Measurements from ENCODE around the gene CFAP97. TPM values are rescaled to one million over a fixed set of nuclear protein-coding genes. Genes with fewer than 3 reads are reported as not detected.

The CFAP97 gene
- total and polyA plus RNA-seq, 9 of the 15 experiments (the other 6 are each of a cell fraction or from before 2014, with no cell fraction given), result 17.3 to 57.8 (median 44.4) TPM

DNA sequence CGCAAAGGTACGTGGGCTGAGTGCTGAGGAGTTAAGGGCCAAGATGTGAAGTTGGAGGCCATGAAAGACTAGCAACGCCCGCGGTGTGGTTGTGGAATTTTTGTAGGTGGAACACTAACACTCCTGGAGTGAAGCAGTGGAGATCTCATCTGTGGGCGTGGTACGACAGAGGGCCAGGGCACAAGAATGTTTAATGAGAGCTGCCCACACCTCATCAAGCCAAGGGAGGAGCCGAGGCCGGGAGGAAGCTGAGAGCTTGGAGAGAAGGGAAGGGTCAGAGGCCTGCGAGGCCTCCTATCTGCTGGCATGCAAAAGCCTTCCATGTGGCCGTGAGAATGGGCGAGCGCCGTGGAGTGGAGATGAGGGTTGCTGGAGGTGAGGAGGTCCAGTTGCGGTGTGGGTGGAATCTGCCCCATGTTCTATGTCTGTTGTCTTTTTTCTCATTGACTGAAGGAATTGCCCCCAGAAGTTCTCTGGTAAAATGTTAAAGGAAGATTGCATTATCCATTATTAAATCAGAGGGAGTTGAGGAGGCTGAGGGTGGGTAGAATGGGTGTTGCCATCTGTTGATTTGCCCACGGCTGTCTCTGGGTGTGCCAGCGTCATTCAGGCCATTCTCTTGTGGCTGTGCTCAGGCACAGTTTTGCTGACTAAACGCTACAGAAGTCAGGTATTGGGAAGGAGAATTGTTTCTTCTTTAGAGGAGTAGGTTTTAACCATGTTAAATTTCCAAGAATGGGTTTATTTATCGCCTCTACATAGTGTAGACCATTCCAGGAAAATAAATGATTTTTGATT, 25.4 kb upstream of the CFAP97 start:
- peaks cover 3% of the 10 kb centered on the region; the same call in 2 of the 3 replicates for H3K79me2 ChIP-seq (ENCODE audit: control insufficient read depth, insufficient read depth, low read length)
- 72% methylated on average over 19 of the region's 19 CpGs for WGBS (ENCODE audit: insufficient coverage, low coverage, missing lambda C conversion rate)
- H2AFZ ChIP-seq (ENCODE audit: low read depth, low read length), result no peak overlapping the region
- intact Hi-C loops (cut with micrococcal nuclease) (no loop called here), in situ Hi-C loops (cut with MboI) (no loop called here)
- no peaks in the 10 kb centered on the region for H3K27me3 ChIP-seq (ENCODE audit: control insufficient read depth in 2 of 2, insufficient read depth in 2 of 2, low read length in 2 of 2)
- H3K4me2 ChIP-seq (ENCODE audit: insufficient read depth, low read length), result no peak overlapping the region
- DNase-seq (ENCODE audit: extremely low read depth in 1 of 4, low spot score in 3 of 4) (no peak), FAIRE-seq (no peak), ATAC-seq (no peak; the same call in 2 of the 3 replicates)
- ChIA-PET CTCF (ENCODE audit: low intra/inter-chr PET ratio) (no interaction called here), POLR2A (interaction anchor here (1.0 kb wide), 2 partner anchors 10 to 25 kb away, joined by 3 to 4 read pairs; no protein-coding TSS in a partner anchor)
- TF ChIP-seq, protein P1, sequence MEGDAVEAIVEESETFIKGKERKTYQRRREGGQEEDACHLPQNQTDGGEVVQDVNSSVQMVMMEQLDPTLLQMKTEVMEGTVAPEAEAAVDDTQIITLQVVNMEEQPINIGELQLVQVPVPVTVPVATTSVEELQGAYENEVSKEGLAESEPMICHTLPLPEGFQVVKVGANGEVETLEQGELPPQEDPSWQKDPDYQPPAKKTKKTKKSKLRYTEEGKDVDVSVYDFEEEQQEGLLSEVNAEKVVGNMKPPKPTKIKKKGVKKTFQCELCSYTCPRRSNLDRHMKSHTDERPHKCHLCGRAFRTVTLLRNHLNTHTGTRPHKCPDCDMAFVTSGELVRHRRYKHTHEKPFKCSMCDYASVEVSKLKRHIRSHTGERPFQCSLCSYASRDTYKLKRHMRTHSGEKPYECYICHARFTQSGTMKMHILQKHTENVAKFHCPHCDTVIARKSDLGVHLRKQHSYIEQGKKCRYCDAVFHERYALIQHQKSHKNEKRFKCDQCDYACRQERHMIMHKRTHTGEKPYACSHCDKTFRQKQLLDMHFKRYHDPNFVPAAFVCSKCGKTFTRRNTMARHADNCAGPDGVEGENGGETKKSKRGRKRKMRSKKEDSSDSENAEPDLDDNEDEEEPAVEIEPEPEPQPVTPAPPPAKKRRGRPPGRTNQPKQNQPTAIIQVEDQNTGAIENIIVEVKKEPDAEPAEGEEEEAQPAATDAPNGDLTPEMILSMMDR (IDR thresholded peaks at IDR 0.05 in 2 of 3, conservative IDR thresholded peaks at IDR 0.05 in 1 of 3; ENCODE audit: insufficient read depth in 2 of 3, low read depth in 1 of 3, low read length in 3 of 3), result no peak
- TF ChIP-seq TGIF2 (CRISPR knock-in tag; IDR thresholded peaks at IDR 0.05) (no peak), SUPT5H (IDR thresholded peaks at IDR 0.05) (no peak), MEIS2 (IDR thresholded peaks at IDR 0.05; ENCODE audit: partially characterized antibody) (no peak), BCOR (IDR thresholded peaks at IDR 0.05) (no peak), OTX1 (CRISPR knock-in tag; IDR thresholded peaks at IDR 0.05) (no peak), SNIP1 (IDR thresholded peaks at IDR 0.05; ENCODE audit: low read depth) (no peak), ZNF274 (IDR thresholded peaks at IDR 0.05; ENCODE audit: borderline replicate concordance, low read depth, low read length) (no peak), ZNF224 (CRISPR knock-in tag; IDR thresholded peaks at IDR 0.05) (no peak), CXXC5 (CRISPR knock-in tag; IDR thresholded peaks at IDR 0.05) (no peak)
- TF ChIP-seq, protein P2, sequence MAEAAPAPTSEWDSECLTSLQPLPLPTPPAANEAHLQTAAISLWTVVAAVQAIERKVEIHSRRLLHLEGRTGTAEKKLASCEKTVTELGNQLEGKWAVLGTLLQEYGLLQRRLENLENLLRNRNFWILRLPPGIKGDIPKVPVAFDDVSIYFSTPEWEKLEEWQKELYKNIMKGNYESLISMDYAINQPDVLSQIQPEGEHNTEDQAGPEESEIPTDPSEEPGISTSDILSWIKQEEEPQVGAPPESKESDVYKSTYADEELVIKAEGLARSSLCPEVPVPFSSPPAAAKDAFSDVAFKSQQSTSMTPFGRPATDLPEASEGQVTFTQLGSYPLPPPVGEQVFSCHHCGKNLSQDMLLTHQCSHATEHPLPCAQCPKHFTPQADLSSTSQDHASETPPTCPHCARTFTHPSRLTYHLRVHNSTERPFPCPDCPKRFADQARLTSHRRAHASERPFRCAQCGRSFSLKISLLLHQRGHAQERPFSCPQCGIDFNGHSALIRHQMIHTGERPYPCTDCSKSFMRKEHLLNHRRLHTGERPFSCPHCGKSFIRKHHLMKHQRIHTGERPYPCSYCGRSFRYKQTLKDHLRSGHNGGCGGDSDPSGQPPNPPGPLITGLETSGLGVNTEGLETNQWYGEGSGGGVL (CRISPR knock-in tag; IDR thresholded peaks at IDR 0.05), result no peak
- H3K4me1 ChIP-seq (replicated peaks in 1 of 2; ENCODE audit: control insufficient read depth in 2 of 2, insufficient read depth in 2 of 2, low read length in 2 of 2), result peaks cover 0 to 4% of the 10 kb centered on the region in 2 experiments; a peak in 2 of 5 replicates
- H3K9me1 ChIP-seq (ENCODE audit: control insufficient read depth, insufficient read depth, low read length), result no peaks in the 10 kb centered on the region
- no peak overlapping the region for H3K4me3 ChIP-seq
- no peaks in the 10 kb centered on the region for H3K36me3 ChIP-seq (ENCODE audit: control insufficient read depth, insufficient read depth, low read length)
- H3K9me3 ChIP-seq (replicated peaks; ENCODE audit: control insufficient read depth, insufficient read depth, low read depth, low read length), result no peaks in the 10 kb centered on the region
- H3K9ac ChIP-seq (ENCODE audit: insufficient read depth in 1 of 2, low read depth in 2 of 2, low read length in 2 of 2), result no peak overlapping the region
- BruUV-seq (replicated peaks), result no TSS peak
- no peak overlapping the region for H3K27ac ChIP-seq (ENCODE audit: extremely low read depth, low read depth, low read length)
- 0 out of 2 replicates have a peak, but pooled peaks cover 3% of the 10 kb centered on the region for H4K20me1 ChIP-seq (replicated peaks; ENCODE audit: control insufficient read depth, insufficient read depth, low read length)
